B cell (primary cell): Measurements from ENCODE around the gene ANTXR1. TPM values are rescaled to one million over a fixed set of nuclear protein-coding genes. Genes with fewer than 3 reads are reported as not detected.

Experiments used
- ATAC-seq: fragments of 200-7000 bp; cut with Tn5 transposase; one replicate; pipeline ENCODE4 v1.10.0; 2021; ENCODE audit warnings: low read depth, mild to moderate bottlenecking, moderate number of reproducible peaks, moderate library complexity
- CTCF ChIA-PET: fragments of 350-600 bp; sonication (Branson Sonifier 250); formaldehyde crosslinking; loops from one replicate; lab custom pipeline; 2021; ENCODE audit warnings: antibody characterized with exemption, inconsistent platforms; lab: Charles Lee
- POLR2A ChIA-PET: fragments of 350-600 bp; sonication (Branson Sonifier 250); formaldehyde crosslinking; loops from one replicate; lab custom pipeline; 2021; ENCODE audit warnings: antibody characterized with exemption; lab: Charles Lee
- DNase-seq: peaks from one replicate; pipeline ENCODE4 v3.0.0; 2013
- H2AFZ ChIP-seq: 2 replicates; pipeline ENCODE4 v1.6.1; 2012; ENCODE audit warnings: mild to moderate bottlenecking, low read depth, low read length; ENCODE audit not compliant: insufficient read depth, poor library complexity, severe bottlenecking
- H3K27ac ChIP-seq, 2 donors: 1 replicate in 1 of 2; 2 replicates in 1 of 2; pipeline ENCODE4 v1.5.1; 2012 to 2013; ENCODE audit warnings: low read length in 2 of 2, mild to moderate bottlenecking in 2 of 2, moderate library complexity in 1 of 2
- H3K27me3 ChIP-seq, 4 experiments: fragments of 200-600 bp in 1 of 4; sonication (generic) in 1 of 4; replicated peaks in 1 of 4; 1 replicate in 2 of 4; 2 replicates in 2 of 4; pipeline versions ENCODE4 v1.6.1 to v1.7.0; 2013 to 2016; ENCODE audit warnings: low read length in 3 of 4, mild to moderate bottlenecking in 2 of 4, mixed read lengths in 1 of 4, moderate library complexity in 1 of 4; ENCODE audit not compliant: insufficient read depth in 4 of 4, control insufficient read depth in 3 of 4; ENCODE audit errors: control extremely low read depth in 1 of 4
- H3K36me3 ChIP-seq, 2 experiments: replicated peaks in 1 of 2; 1 replicate in 1 of 2; 2 replicates in 1 of 2; pipeline versions ENCODE4 v1.6.1 to v1.7.1; 2013; ENCODE audit warnings: low read length in 1 of 2; ENCODE audit not compliant: insufficient read depth in 2 of 2, control insufficient read depth in 1 of 2; ENCODE audit errors: control extremely low read depth in 1 of 2, extremely low read depth in 1 of 2
- H3K4me1 ChIP-seq, 2 donors: fragments of 200-600 bp in 1 of 2; sonication (generic) in 1 of 2; 1 replicate in 1 of 2; 2 replicates in 1 of 2; pipeline versions ENCODE4 v1.5.1 to v1.6.1; 2013 to 2017; ENCODE audit warnings: low read length in 2 of 2; ENCODE audit not compliant: control insufficient read depth in 2 of 2, insufficient read depth in 2 of 2
- H3K4me2 ChIP-seq: replicated peaks from 2 replicates; pipeline ENCODE3; 2012; ENCODE audit warnings: mild to moderate bottlenecking, low read depth, low read length; ENCODE audit not compliant: poor library complexity, severe bottlenecking
- H3K4me3 ChIP-seq, 5 experiments: fragments of 200-600 bp in 1 of 5; sonication (generic) in 1 of 5; 1 replicate in 3 of 5; 2 replicates in 2 of 5; pipeline versions ENCODE4 v1.5.1 to v1.7.0; 2011 to 2016; ENCODE audit warnings: low read length in 4 of 5, mild to moderate bottlenecking in 4 of 5, low read depth in 2 of 5, control low read depth in 1 of 5, moderate library complexity in 1 of 5; ENCODE audit not compliant: insufficient read depth in 1 of 5; ENCODE audit errors: control extremely low read depth in 1 of 5, extremely low read depth in 1 of 5
- H3K79me2 ChIP-seq: fragments of 200-600 bp; sonication (generic); one replicate; pipeline ENCODE4 v1.6.0; 2016; ENCODE audit warnings: low read length; ENCODE audit not compliant: control insufficient read depth, insufficient read depth
- H3K9ac ChIP-seq: fragments of 200-600 bp; sonication (generic); 2 replicates; pipeline ENCODE4 v1.6.1; 2017; ENCODE audit warnings: mild to moderate bottlenecking, low read length, moderate library complexity
- H3K9me3 ChIP-seq, 3 donors: one replicate each; pipeline versions ENCODE4 v1.6.1 to v1.7.1; 2013; ENCODE audit warnings: low read length in 2 of 3; ENCODE audit not compliant: control insufficient read depth in 2 of 3, insufficient read depth in 1 of 3; ENCODE audit errors: control extremely low read depth in 1 of 3
- H4K20me1 ChIP-seq: 2 replicates; pipeline ENCODE4 v1.6.0; 2012; ENCODE audit warnings: mild to moderate bottlenecking, low read length; ENCODE audit not compliant: insufficient read depth, control insufficient read depth, poor library complexity, severe bottlenecking
- H3K27ac Mint-ChIP-seq: one replicate; pipeline ENCODE4 v1.8.0; 2021; ENCODE audit warnings: mixed read lengths
- H3K27me3 Mint-ChIP-seq: one replicate; pipeline ENCODE4 v1.8.0; 2021; ENCODE audit warnings: mixed read lengths
- H3K4me1 Mint-ChIP-seq: one replicate; pipeline ENCODE4 v1.8.0; 2021; ENCODE audit warnings: mixed read lengths
- H3K4me3 Mint-ChIP-seq: one replicate; pipeline ENCODE4 v1.8.0; 2021; ENCODE audit warnings: mixed read lengths
- H3K9me3 Mint-ChIP-seq: one replicate; pipeline ENCODE4 v1.8.0; 2022; ENCODE audit warnings: mixed read lengths; ENCODE audit not compliant: insufficient read depth
- EZH2 ChIP-seq: IDR thresholded peaks from 2 replicates; pipeline ENCODE4 v1.6.1; 2012; ENCODE audit warnings: borderline replicate concordance, low read depth, mild to moderate bottlenecking, moderate library complexity, low read length; ENCODE audit not compliant: insufficient read depth, poor library complexity, severe bottlenecking
- WGBS: methylation state at CpG from one replicate; pipeline ENCODE4 v1.1.5; 2013; ENCODE audit warnings: missing lambda C conversion rate; ENCODE audit not compliant: insufficient coverage; 5-methylcytosine and 5-hydroxymethylcytosine counted together
- intact Hi-C: fragments of 100-400 bp; cut with micrococcal nuclease; formaldehyde crosslinking; loops from one replicate; pipeline ENCODE4 v1.10.0; 2022
- polyA plus RNA-seq: library from polyadenylated mRNA; depleted of rRNA; stranded (reverse); fragments of >200 nt; gene quantifications from 2 replicates; pipeline ENCODE4 v1.2.3, GENCODE V29; 2012
- total RNA-seq, 2 donors: library from RNA; stranded (reverse); fragments of 120-200 nt in 1 of 2; gene quantifications; 1 replicate in 1 of 2; 2 replicates in 1 of 2; pipeline versions ENCODE4 v1.2.3 to v1.2.4, GENCODE V29; 2013 to 2022
- TF ChIP-seq, protein P1 (sequence below): fragments of 200-600 bp; IDR thresholded peaks from one replicate; pipeline ENCODE4 v1.8.0; 2022; ENCODE audit warnings: antibody characterized with exemption, mild to moderate bottlenecking

ANTXR1 gene
- total and polyA plus RNA-seq, 2 donors (not counting 1 experiment from before 2014, with no cell fraction given) = not detected

- intact Hi-C loops = no loop called here
- Histone ChIP-seq H3K9me3 (no peaks in the 10 kb centered on the region), H3K36me3 (no peaks in the 10 kb centered on the region), H3K27ac (no peak overlapping the region), H3K9ac (no peak overlapping the region), H4K20me1 (no peaks in the 10 kb centered on the region), H2AFZ (no peak overlapping the region), H3K79me2 (no peaks in the 10 kb centered on the region), H3K27me3 (no peaks in the 10 kb centered on the region), H3K4me1 (no peaks in the 10 kb centered on the region), H3K4me2 (no peak overlapping the region), H3K4me3 (no peak overlapping the region)
- 100% methylated on average over 2 of the region's 4 CpGs for WGBS
- no peaks in the 10 kb centered on the region for H3K9me3 Mint-ChIP-seq
- H3K27me3 Mint-ChIP-seq = peaks cover 11% of the 10 kb centered on the region
- no peak overlapping the region for H3K27ac Mint-ChIP-seq
- CTCF ChIA-PET = no interaction called here
- TF ChIP-seq, protein P1, sequence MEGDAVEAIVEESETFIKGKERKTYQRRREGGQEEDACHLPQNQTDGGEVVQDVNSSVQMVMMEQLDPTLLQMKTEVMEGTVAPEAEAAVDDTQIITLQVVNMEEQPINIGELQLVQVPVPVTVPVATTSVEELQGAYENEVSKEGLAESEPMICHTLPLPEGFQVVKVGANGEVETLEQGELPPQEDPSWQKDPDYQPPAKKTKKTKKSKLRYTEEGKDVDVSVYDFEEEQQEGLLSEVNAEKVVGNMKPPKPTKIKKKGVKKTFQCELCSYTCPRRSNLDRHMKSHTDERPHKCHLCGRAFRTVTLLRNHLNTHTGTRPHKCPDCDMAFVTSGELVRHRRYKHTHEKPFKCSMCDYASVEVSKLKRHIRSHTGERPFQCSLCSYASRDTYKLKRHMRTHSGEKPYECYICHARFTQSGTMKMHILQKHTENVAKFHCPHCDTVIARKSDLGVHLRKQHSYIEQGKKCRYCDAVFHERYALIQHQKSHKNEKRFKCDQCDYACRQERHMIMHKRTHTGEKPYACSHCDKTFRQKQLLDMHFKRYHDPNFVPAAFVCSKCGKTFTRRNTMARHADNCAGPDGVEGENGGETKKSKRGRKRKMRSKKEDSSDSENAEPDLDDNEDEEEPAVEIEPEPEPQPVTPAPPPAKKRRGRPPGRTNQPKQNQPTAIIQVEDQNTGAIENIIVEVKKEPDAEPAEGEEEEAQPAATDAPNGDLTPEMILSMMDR = no peak
- no peak for DNase-seq
- H3K4me1 Mint-ChIP-seq = no peaks in the 10 kb centered on the region
- no peak for ATAC-seq
- no peak overlapping the region for H3K4me3 Mint-ChIP-seq
- POLR2A ChIA-PET = no interaction called here
These were observed 130.9 kb downstream of the ANTXR1 start for GRCh38 chr2:69143748-69144360.

DNA sequence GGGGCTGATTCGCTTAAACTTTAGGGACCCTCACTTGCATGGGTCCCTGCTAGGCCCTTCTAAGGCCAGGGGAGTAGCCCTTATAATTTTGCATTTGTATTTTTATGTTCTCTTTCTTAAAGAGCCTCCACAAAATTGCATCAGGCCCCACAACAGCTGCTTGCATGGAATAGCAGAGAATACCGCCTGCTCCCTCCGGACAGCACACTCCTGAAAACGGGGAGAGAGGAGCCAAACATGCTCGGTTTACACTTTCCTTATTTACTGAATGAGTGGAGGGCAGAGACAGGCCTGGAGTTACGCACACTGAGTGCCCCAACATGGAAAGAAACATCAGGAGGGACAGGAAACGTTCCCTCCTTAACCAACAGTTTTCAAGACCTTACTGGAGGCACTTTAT, 132.2 kb downstream of the ANTXR1 start:
- WGBS = 92% methylated on average over 4 of the region's 7 CpGs
- intact Hi-C loops = no loop called here
- peaks cover 16% of the 10 kb centered on the region for H3K27me3 Mint-ChIP-seq
- H3K27ac Mint-ChIP-seq = no peak overlapping the region
- no peaks in the 10 kb centered on the region for H4K20me1 ChIP-seq
- no peak overlapping the region for H3K9ac ChIP-seq
- H3K4me3 Mint-ChIP-seq = no peak overlapping the region
- H3K9me3 ChIP-seq = no peaks in the 10 kb centered on the region
- ATAC-seq (no peak), DNase-seq (no peak)
- no peak overlapping the region for H3K4me3 ChIP-seq
- H3K36me3 ChIP-seq = no peaks in the 10 kb centered on the region
- H3K4me1 Mint-ChIP-seq = no peaks in the 10 kb centered on the region
- H3K79me2 ChIP-seq = no peaks in the 10 kb centered on the region
- H3K27me3 ChIP-seq = peaks cover 0 to 5% (median 0%) of the 10 kb centered on the region in 4 experiments
- no peak overlapping the region for H3K27ac ChIP-seq
- no peaks in the 10 kb centered on the region for H3K9me3 Mint-ChIP-seq
- no peak overlapping the region for H2AFZ ChIP-seq
- ChIA-PET CTCF (no interaction called here), POLR2A (no interaction called here)
- H3K4me2 ChIP-seq = no peak overlapping the region
- TF ChIP-seq, protein P1 = no peak
- no peak for TF ChIP-seq EZH2
- H3K4me1 ChIP-seq = no peaks in the 10 kb centered on the region
